ENCODE results near the gene PMP22. TPM values are rescaled to one million over a fixed set of nuclear protein-coding genes. Genes with fewer than 3 reads are reported as not detected.

The PMP22 gene
- total and polyA plus RNA-seq, 2 of the 13 experiments (the other 11 are each of a cell fraction or from before 2014, with no cell fraction given) = 5.7 to 6.2 TPM

- TF ChIP-seq ZNF687 (CRISPR knock-in tag; IDR thresholded peaks at IDR 0.05) = no peak
Measured at GRCh38 chr17:15289285-15290183, 24.4 kb upstream of the PMP22 start (continued).

- Histone ChIP-seq H4K20me1 (ENCODE audit: insufficient read depth, low read length) (no peaks in the 10 kb centered on the region), H3K9me3 (ENCODE audit: low read length) (no peaks in the 10 kb centered on the region), H3K36me3 (replicated peaks in 1 of 2; ENCODE audit: control insufficient read depth in 1 of 2, insufficient read depth in 2 of 2, low read length in 2 of 2) (no peaks in the 10 kb centered on the region), H3K79me2 (ENCODE audit: insufficient read depth, low read length) (no peaks in the 10 kb centered on the region), H3K27me3 (ENCODE audit: control insufficient read depth in 1 of 2, insufficient read depth in 2 of 2, low read length in 2 of 2) (peaks cover 0 to 8% of the 10 kb centered on the region in 2 experiments; a peak in 1 of 5 replicates), H3K4me1 (ENCODE audit: insufficient read depth, low read length) (peaks cover 8% of the 10 kb centered on the region; the same call in 1 of the 2 replicates), H2AFZ (ENCODE audit: low read length) (no peak overlapping the region), H3K9ac (ENCODE audit: insufficient read depth, low read depth, low read length) (no peak overlapping the region), H3K4me2 (ENCODE audit: low read depth, low read length) (no peak overlapping the region), H3K27ac (ENCODE audit: extremely low read length, insufficient read depth, low read length) (no peak overlapping the region), H3K4me3 (replicated peaks in 1 of 3; ENCODE audit: insufficient read depth in 1 of 3, low read depth in 2 of 3, low read length in 3 of 3) (no peak overlapping the region)
- ATAC-seq = no peak
- DNase-seq (ENCODE audit: low spot score) = no peak
- in situ Hi-C loops (cut with HindIII; ENCODE audit: extremely low pct_ligation_motif_present, low pct_unique_long_range_greater_than_20kb) (loop anchor here (10.0 kb wide), 1 partner anchor 56 kb away; the partner anchor contains the start of gene TEKT3), intact Hi-C loops (cut with micrococcal nuclease; ENCODE audit: unreplicated experiment) (no loop called here)
- no TSS peak for BruUV-seq (replicated peaks)
- ChIA-PET POLR2A (no interaction called here), CTCF (ENCODE audit: low intra/inter-chr PET ratio, low total read pairs) (no interaction called here)
- TF ChIP-seq DPF2 (CRISPR knock-in tag; IDR thresholded peaks at IDR 0.05; ENCODE audit: borderline replicate concordance, low read depth) = no peak
- no peak for TF ChIP-seq RORA (CRISPR knock-in tag; IDR thresholded peaks at IDR 0.05)
- no peak for TF ChIP-seq ZNF569 (CRISPR knock-in tag; IDR thresholded peaks at IDR 0.05; ENCODE audit: borderline replicate concordance)
- no peak for TF ChIP-seq MAX (IDR thresholded peaks at IDR 0.05)
- TF ChIP-seq TGIF2 (CRISPR knock-in tag; IDR thresholded peaks at IDR 0.05) = no peak
- no peak for TF ChIP-seq ZNF17 (CRISPR knock-in tag; IDR thresholded peaks at IDR 0.05)
- no peak for TF ChIP-seq ATRX (CRISPR knock-in tag; IDR thresholded peaks at IDR 0.05; ENCODE audit: borderline replicate concordance)
- TF ChIP-seq HDAC6 (IDR thresholded peaks at IDR 0.05; ENCODE audit: low read depth, low read length) = no peak
- no peak for TF ChIP-seq HNRNPH1 (optimal IDR thresholded peaks at IDR 0.05; ENCODE audit: low read depth, low read length)
- no peak for TF ChIP-seq ZNF331 (CRISPR knock-in tag; IDR thresholded peaks at IDR 0.05)
- no peak for TF ChIP-seq FUBP1 (CRISPR knock-in tag; IDR thresholded peaks at IDR 0.05; ENCODE audit: borderline replicate concordance)
- WGBS (ENCODE audit: low lambda C conversion rate) = 56% methylated on average over 1 of the region's 1 CpG
- no peak for FAIRE-seq
Measured at GRCh38 chr17:15288859-15289258, 23.7 kb upstream of the PMP22 start.

Data from HepG2 (cell line).